Stomach (tissue), 9 donors: Measurements from ENCODE around the gene RPL37A. TPM values are rescaled to one million over a fixed set of nuclear protein-coding genes. Genes with fewer than 3 reads are reported as not detected.

ENCODE experiments used
- DNase-seq, 2 donors: peaks; one replicate each; pipeline versions ENCODE4 v3.0.0 to v3.0.0-alpha.2; 2013 to 2019
- H3K27ac ChIP-seq, 5 donors: fragments of 200-600 bp in 4 of 5; sonication (generic) in 4 of 5; one replicate each; pipeline ENCODE4 v1.5.1; 2013 to 2019; ENCODE audit warnings: mild to moderate bottlenecking in 1 of 5, moderate library complexity in 1 of 5
- H3K27me3 ChIP-seq, 3 donors: fragments of 200-600 bp; sonication (generic); one replicate each; pipeline ENCODE4 v1.5.1; 2017 to 2019; ENCODE audit warnings: mixed run types in 1 of 3
- H3K36me3 ChIP-seq, 4 donors: fragments of 200-600 bp; sonication (generic); 1 replicate in 3 of 4; 2 replicates in 1 of 4; pipeline ENCODE4 v1.5.1; 2016 to 2019
- H3K4me1 ChIP-seq, 4 donors: fragments of 200-600 bp; sonication (generic); one replicate each; pipeline ENCODE4 v1.5.1; 2016 to 2019
- H3K4me3 ChIP-seq, 4 donors: fragments of 200-600 bp; sonication (generic) in 3 of 4; one replicate each; pipeline ENCODE4 v1.5.1; 2016 to 2019; ENCODE audit warnings: mild to moderate bottlenecking in 1 of 4
- H3K9me3 ChIP-seq, 4 donors: fragments of 200-600 bp; sonication (generic); one replicate each; pipeline ENCODE4 v1.5.1; 2016 to 2019
- EP300 ChIP-seq: sonication (generic); formaldehyde crosslinking; IDR thresholded peaks from one replicate; pipeline ENCODE4 v1.6.1; 2017; ENCODE audit warnings: antibody characterized with exemption
- POLR2A ChIP-seq, 4 donors: fragments of 450-650 bp; IDR thresholded peaks; one replicate each; pipeline ENCODE4 v1.6.1; 2016; ENCODE audit warnings: antibody characterized with exemption in 4 of 4, control low read depth in 2 of 4, mild to moderate bottlenecking in 1 of 4, moderate library complexity in 1 of 4
- POLR2AphosphoS5 ChIP-seq, 3 donors: sonication (generic); formaldehyde crosslinking; IDR thresholded peaks; one replicate each; pipeline ENCODE4 v1.6.1; 2016; ENCODE audit warnings: antibody characterized with exemption in 3 of 3
- WGBS, 5 donors: extraction: QIAGEN DNeasy Blood & Tissue Kit in 3 of 5; methylation state at CpG; one replicate each; pipeline versions ENCODE4 v1.1.5 to v1.1.7; 2013 to 2018; 5-methylcytosine and 5-hydroxymethylcytosine counted together
- intact Hi-C: fragments of 100-400 bp; cut with DNase I; formaldehyde crosslinking; loops from one replicate; pipeline ENCODE4 v1.15.1; 2023; ENCODE audit warnings: low total_unique reads
- polyA plus RNA-seq, 3 donors: library from polyadenylated mRNA; stranded (reverse); fragments of 200-250 nt; gene quantifications; one replicate each; pipeline ENCODE4 v1.2.3, GENCODE V29; 2013
- total RNA-seq, 5 donors: library from RNA; depleted of rRNA; stranded (reverse); fragments of >200 nt; gene quantifications; one replicate each; pipeline versions ENCODE4 v1.1.0 to v1.2.3, GENCODE V29; 2014 to 2016
- TF ChIP-seq, protein P1 (sequence below), 7 experiments: fragments of 450-650 bp in 4 of 7; fragments of 200-600 bp in 3 of 7; sonication (generic) in 3 of 7; IDR thresholded peaks; one replicate each; pipeline ENCODE4 v1.5.1; 2016 to 2019; ENCODE audit warnings: antibody characterized with exemption in 7 of 7, control low read depth in 2 of 7, mild to moderate bottlenecking in 1 of 7
- donor health status: healthy with polysubstance abuse.
- donor health status: Bipolar disorder and iron deficiency.
- donor health status: healthy.

RPL37A gene
- total and polyA plus RNA-seq, 8 donors, result 115 to 5,853 (median 2,284) TPM

DNA sequence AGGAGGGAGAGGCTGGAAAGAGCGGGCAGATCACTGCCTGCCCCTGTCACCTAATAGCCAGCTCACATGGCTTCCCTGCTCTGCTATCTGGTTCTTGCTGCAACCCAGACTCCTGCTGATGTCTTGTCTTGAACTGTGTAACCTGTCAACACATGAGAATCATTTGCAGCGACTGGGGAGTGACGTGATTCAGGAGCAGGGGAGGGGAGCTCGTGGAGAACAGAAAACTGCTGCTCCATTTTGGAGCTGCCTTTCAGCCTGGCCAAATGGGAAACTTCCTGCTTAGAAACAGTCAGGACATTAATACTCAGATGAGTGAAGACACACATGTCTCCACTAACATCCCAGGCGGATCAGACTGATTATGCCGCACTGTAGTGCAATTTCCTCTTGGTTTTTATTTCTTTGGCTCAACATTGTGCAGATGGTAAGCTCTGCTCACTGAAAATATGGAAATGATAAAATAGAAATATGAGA lies 38.1 kb downstream of the RPL37A start:
- no peaks in the 10 kb centered on the region for H3K27me3 ChIP-seq
- H3K27ac ChIP-seq, result peak overlapping the region in 2 of 5 donors; percentile 73 to 78
- no peak overlapping the region for H3K4me3 ChIP-seq
- peak in 1 of 2 donors; percentile 71 for DNase-seq
- no peaks in the 10 kb centered on the region for H3K36me3 ChIP-seq
- intact Hi-C loops, result no loop called here
- H3K4me1 ChIP-seq, result peaks cover 15 to 62% (median 40%) of the 10 kb centered on the region in 4 donors
- TF ChIP-seq POLR2AphosphoS5 (IDR thresholded peaks at IDR 0.05), result no peak
- TF ChIP-seq EP300, result no peak
- TF ChIP-seq, protein P1, sequence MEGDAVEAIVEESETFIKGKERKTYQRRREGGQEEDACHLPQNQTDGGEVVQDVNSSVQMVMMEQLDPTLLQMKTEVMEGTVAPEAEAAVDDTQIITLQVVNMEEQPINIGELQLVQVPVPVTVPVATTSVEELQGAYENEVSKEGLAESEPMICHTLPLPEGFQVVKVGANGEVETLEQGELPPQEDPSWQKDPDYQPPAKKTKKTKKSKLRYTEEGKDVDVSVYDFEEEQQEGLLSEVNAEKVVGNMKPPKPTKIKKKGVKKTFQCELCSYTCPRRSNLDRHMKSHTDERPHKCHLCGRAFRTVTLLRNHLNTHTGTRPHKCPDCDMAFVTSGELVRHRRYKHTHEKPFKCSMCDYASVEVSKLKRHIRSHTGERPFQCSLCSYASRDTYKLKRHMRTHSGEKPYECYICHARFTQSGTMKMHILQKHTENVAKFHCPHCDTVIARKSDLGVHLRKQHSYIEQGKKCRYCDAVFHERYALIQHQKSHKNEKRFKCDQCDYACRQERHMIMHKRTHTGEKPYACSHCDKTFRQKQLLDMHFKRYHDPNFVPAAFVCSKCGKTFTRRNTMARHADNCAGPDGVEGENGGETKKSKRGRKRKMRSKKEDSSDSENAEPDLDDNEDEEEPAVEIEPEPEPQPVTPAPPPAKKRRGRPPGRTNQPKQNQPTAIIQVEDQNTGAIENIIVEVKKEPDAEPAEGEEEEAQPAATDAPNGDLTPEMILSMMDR (IDR thresholded peaks at IDR 0.05), result no peak
- TF ChIP-seq POLR2A (IDR thresholded peaks at IDR 0.05), result no peak
- WGBS, 5 donors, result 56 to 72% (median 64%) methylated on average over 6 of the region's 6 CpGs
- no peaks in the 10 kb centered on the region for H3K9me3 ChIP-seq

DNA sequence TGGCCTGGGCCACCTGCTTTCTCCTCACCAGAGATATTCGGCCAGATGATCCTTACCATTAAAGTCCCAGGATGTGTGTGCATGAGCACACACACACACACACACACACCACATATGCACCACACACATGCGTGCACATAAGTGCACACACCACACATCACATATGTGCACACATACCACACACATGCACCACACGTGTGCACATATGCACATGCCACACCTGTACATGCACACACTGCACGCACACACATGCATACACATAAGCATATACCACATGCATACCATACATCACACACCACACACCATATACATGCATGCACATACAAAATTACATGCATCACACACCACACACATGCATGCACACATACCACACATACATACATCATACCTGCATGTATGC lies 38.7 kb downstream of the RPL37A start:
- peaks cover 15 to 62% (median 38%) of the 10 kb centered on the region in 4 donors for H3K4me1 ChIP-seq
- no peak overlapping the region for H3K4me3 ChIP-seq
- no peak overlapping the region for H3K27ac ChIP-seq
- WGBS, 5 donors, result 85 to 95% (median 88%) methylated on average over 4 of the region's 4 CpGs
- no peaks in the 10 kb centered on the region for H3K27me3 ChIP-seq
- H3K36me3 ChIP-seq, result no peaks in the 10 kb centered on the region
- no peak for DNase-seq
- intact Hi-C loops, result no loop called here
- H3K9me3 ChIP-seq, result no peaks in the 10 kb centered on the region
- TF ChIP-seq EP300 (no peak), POLR2A (IDR thresholded peaks at IDR 0.05) (no peak), POLR2AphosphoS5 (IDR thresholded peaks at IDR 0.05) (no peak)
- TF ChIP-seq, protein P1 (IDR thresholded peaks at IDR 0.05), result no peak

DNA sequence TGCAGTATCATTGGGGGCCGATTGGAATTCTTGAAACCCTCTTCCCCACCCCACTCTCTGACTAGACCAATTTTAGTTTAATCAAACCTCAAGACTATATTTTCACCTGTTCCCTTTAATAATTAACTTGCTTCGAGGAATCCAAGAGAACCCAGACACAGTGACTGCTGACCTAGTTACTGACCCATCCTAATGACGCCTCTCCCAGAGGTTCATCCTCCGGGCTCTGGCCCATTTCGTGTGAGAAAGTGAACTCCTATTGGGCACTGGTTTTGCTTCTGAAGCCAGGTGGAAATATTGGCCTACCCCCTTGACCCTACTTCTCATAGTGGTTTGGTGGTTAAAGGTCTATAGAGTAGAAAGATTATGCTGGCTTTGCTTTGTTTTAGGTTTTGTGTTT lies 39.9 kb downstream of the RPL37A start:
- H3K36me3 ChIP-seq, result no peaks in the 10 kb centered on the region
- no peak overlapping the region for H3K27ac ChIP-seq
- no peaks in the 10 kb centered on the region for H3K9me3 ChIP-seq
- H3K4me3 ChIP-seq, result no peak overlapping the region
- 54 to 76% (median 58%) methylated on average over 5 of the region's 5 CpGs for WGBS, 5 donors
- TF ChIP-seq POLR2A (IDR thresholded peaks at IDR 0.05), result no peak
- TF ChIP-seq, protein P1 (IDR thresholded peaks at IDR 0.05), result no peak
- TF ChIP-seq POLR2AphosphoS5 (IDR thresholded peaks at IDR 0.05), result no peak
- TF ChIP-seq EP300, result no peak
- intact Hi-C loops, result no loop called here
- H3K4me1 ChIP-seq, result peaks cover 15 to 58% (median 35%) of the 10 kb centered on the region in 4 donors
- no peak for DNase-seq
- no peaks in the 10 kb centered on the region for H3K27me3 ChIP-seq

DNA sequence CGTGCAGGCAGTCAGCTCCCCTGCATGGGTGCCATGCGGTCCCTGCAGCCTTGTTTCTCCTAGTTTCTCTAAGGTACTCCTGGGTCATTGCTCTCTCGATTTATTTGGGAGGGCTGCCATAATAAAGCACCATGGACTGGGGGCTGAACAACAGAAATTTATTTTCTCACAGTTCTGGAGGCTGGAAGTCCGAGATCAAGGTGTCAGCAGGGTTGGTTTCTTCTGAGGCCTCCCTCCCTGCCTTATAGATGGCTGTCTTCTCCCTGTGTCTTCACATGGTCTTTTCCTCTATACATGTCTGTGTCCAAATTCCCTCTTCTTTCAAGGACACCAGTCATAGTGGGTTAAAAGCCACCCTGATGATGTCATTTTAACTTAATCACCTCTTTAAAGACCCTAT lies 40.5 kb downstream of the RPL37A start:
- WGBS, 5 donors, result 89 to 94% (median 92%) methylated on average over 4 of the region's 4 CpGs
- Histone ChIP-seq H3K36me3 (no peaks in the 10 kb centered on the region), H3K9me3 (no peaks in the 10 kb centered on the region), H3K27ac (peak overlapping the region in 4 of 5 donors; percentile 54 to 60 (median 58)), H3K27me3 (no peaks in the 10 kb centered on the region), H3K4me3 (no peak overlapping the region), H3K4me1 (peaks cover 15 to 52% (median 35%) of the 10 kb centered on the region in 4 donors)
- intact Hi-C loops, result no loop called here
- no peak for DNase-seq
- TF ChIP-seq, protein P1 (IDR thresholded peaks at IDR 0.05), result no peak
- TF ChIP-seq EP300, result no peak
